ENCODE measurements around the gene TMEM176B.

DNA sequence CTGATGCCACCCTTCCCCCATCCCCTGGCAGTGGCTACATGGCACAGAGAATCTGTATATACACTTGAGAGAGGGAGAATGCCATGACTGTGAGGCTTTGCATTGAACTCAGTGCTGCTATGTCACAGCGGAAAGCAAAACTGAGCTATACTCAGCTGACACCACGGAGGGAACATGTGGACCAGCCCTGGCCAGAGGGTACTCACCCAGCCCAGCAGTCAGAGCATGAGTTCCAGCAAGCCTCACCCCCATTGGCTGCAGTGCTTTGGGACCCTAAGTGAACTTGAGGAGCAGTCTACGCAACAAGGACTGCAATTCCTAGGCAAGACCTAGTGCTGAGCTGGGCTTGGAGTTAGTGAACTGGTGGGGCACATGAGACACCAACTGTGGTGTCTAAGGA is 41.9 kb upstream of the TMEM176B start:
- TF ChIP-seq CTCF (conservative IDR thresholded peaks at IDR 0.05; ENCODE audit: low read length) (no peak), EZH2phosphoT487 (IDR thresholded peaks at IDR 0.05; ENCODE audit: borderline replicate concordance, low read depth, low read length) (no peak)

Data from OCI-LY7 (cell line).